Measurements from ENCODE around the gene SFSWAP. TPM values are rescaled to one million over a fixed set of nuclear protein-coding genes. Genes with fewer than 3 reads are reported as not detected.
A peak's percentile ranks its signal among the peaks of the same experiment; 100 is the strongest.

Gene SFSWAP
- total RNA-seq, 1 experiment from 2014 or later = 50.4 TPM

DNA sequence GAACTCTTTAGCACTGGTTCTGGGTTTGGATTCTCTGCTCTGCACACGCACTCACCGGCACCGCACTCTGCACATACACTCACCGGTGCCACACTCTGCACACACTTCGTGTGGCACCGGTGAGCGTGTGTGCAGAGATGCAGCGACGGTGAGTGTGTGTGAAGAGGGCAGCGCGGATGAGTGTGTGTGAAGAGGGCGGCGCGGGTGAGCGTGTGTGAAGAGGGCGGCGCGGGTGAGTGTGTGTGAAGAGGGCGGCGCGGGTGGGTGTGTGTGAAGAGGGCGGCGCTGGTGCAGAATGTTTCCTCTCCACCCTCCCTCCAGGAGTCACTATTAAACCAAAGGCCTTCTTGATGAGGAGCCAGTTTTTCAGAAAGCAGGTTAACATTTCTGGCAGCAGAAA is 68.1 kb downstream of the SFSWAP start:
- no peaks in the 10 kb centered on the region for H3K27me3 ChIP-seq (ENCODE audit: insufficient read depth, low read length)
- ATAC-seq = no peak

DNA sequence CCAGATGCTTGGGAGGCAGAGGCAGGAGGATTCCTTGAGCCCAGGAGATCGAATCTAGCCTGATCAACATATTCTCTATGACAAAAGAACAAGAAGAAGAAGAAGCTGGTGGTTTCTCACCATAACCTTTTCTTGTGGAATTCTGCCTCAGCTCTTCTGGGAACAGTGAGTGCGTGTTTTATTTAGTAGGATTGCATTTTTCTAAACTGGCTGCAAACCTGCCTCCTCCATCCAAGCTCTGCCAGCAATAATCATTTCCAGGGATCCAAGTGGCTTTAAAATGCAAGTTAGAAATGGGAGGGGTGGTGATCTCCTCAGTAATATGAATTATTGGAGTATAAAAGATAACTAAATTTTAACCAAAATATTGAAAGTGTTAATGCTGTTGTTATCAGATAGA is 71.2 kb downstream of the SFSWAP start:
- no peaks in the 10 kb centered on the region for H3K9me2 ChIP-seq (ENCODE audit: insufficient read depth)
- ChIA-PET RAD21 (ENCODE audit: low non-redundant PET in 1 of 2, low total read pairs in 2 of 2, uncharacterized antibody in 2 of 2, unreplicated experiment in 2 of 2) (no interaction called here), POLR2A (no interaction called here), CTCF (no interaction called here)
- H3K4me2 ChIP-seq (ENCODE audit: low read length) = peak overlapping the region; percentile 78; the same call in 1 of the 2 replicates
- intact Hi-C loops (cut with micrococcal nuclease) = no loop called here
- no peaks in the 10 kb centered on the region for H3K27me3 ChIP-seq (ENCODE audit: insufficient read depth, low read length)
- H3K9me3 ChIP-seq (ENCODE audit: control insufficient read depth in 1 of 2, insufficient read depth in 1 of 2, low read depth in 1 of 2, low read length in 2 of 2) = no peaks in the 10 kb centered on the region
- peaks cover 23% of the 10 kb centered on the region for H3K79me2 ChIP-seq (ENCODE audit: insufficient read depth, low read length)
- no peak for ATAC-seq
- no peak overlapping the region for H3K4me3 ChIP-seq (replicated peaks in 1 of 2; ENCODE audit: low read depth in 1 of 2, low read length in 2 of 2)
- H4K20me1 ChIP-seq (ENCODE audit: insufficient read depth) = no peaks in the 10 kb centered on the region
- H2AFZ ChIP-seq (ENCODE audit: low read depth, low read length, poor library complexity, severe bottlenecking) = no peak overlapping the region
- H3K9ac ChIP-seq (ENCODE audit: low read length) = no peak overlapping the region
- DNase-seq (ENCODE audit: low read depth, low spot score) = no peak
- H3K36me3 ChIP-seq (ENCODE audit: control insufficient read depth in 1 of 2, insufficient read depth in 2 of 2, low read length in 2 of 2) = peaks cover 6 to 22% of the 10 kb centered on the region in 2 experiments; a peak in 3 of 4 replicates
- BruUV-seq (replicated peaks) = no TSS peak
- H3K4me1 ChIP-seq (ENCODE audit: control insufficient read depth in 1 of 2, insufficient read depth in 2 of 2, low read length in 2 of 2) = peaks cover 23 to 33% of the 10 kb centered on the region in 2 experiments
- H3K27ac ChIP-seq (ENCODE audit: low read depth, low read length) = peak overlapping the region; percentile 73; the same call in 1 of the 2 replicates
- TF ChIP-seq SRF (IDR thresholded peaks at IDR 0.05; ENCODE audit: low read depth) (no peak), RAD21 (IDR thresholded peaks at IDR 0.05; ENCODE audit: low read depth) (no peak), TCF7L2 (IDR thresholded peaks at IDR 0.05; ENCODE audit: borderline replicate concordance, extremely low read depth, insufficient read depth, insufficient read length) (no peak)

More for the DNA sequence above, 68.1 kb downstream of the SFSWAP start:
- intact Hi-C loops (cut with micrococcal nuclease) = no loop called here
- no TSS peak for BruUV-seq (replicated peaks)
- no peak overlapping the region for H2AFZ ChIP-seq (ENCODE audit: low read depth, low read length, poor library complexity, severe bottlenecking)
- no peak for DNase-seq (ENCODE audit: low read depth, low spot score)
- H4K20me1 ChIP-seq (ENCODE audit: insufficient read depth) = no peaks in the 10 kb centered on the region
- H3K9me2 ChIP-seq (ENCODE audit: insufficient read depth) = no peaks in the 10 kb centered on the region
- CTCF ChIA-PET = interaction anchor here (2.0 kb wide), 1 partner anchor 24 kb away, joined by 6 read pairs; no protein-coding TSS in a partner anchor
- H3K4me1 ChIP-seq (ENCODE audit: control insufficient read depth in 1 of 2, insufficient read depth in 2 of 2, low read length in 2 of 2) = peaks cover 15 to 22% of the 10 kb centered on the region in 2 experiments
- no peak for TF ChIP-seq POLR2A (IDR thresholded peaks at IDR 0.05; ENCODE audit: borderline replicate concordance, extremely low read depth, insufficient read depth, insufficient read length)
- no peak overlapping the region for H3K4me2 ChIP-seq (ENCODE audit: low read length)
- peaks cover 16% of the 10 kb centered on the region for H3K79me2 ChIP-seq (ENCODE audit: insufficient read depth, low read length)
- peaks cover 11 to 13% of the 10 kb centered on the region in 2 experiments; a peak in 3 of 4 replicates for H3K36me3 ChIP-seq (ENCODE audit: control insufficient read depth in 1 of 2, insufficient read depth in 2 of 2, low read length in 2 of 2)
- no peak overlapping the region for H3K9ac ChIP-seq (ENCODE audit: low read length)
- no peaks in the 10 kb centered on the region for H3K9me3 ChIP-seq (ENCODE audit: control insufficient read depth in 1 of 2, insufficient read depth in 1 of 2, low read depth in 1 of 2, low read length in 2 of 2)
- H3K4me3 ChIP-seq (replicated peaks in 1 of 2; ENCODE audit: low read depth in 1 of 2, low read length in 2 of 2) = no peak overlapping the region
- H3K27ac ChIP-seq (ENCODE audit: low read depth, low read length) = no peak overlapping the region
- RAD21 ChIA-PET (ENCODE audit: low non-redundant PET in 1 of 2, low total read pairs in 2 of 2, uncharacterized antibody in 2 of 2, unreplicated experiment in 2 of 2) = no interaction called here
- POLR2A ChIA-PET = no interaction called here
